Measurements from ENCODE around the gene SANBR. TPM values are rescaled to one million over a fixed set of nuclear protein-coding genes. Genes with fewer than 3 reads are reported as not detected.
A peak's percentile ranks its signal among the peaks of the same experiment; 100 is the strongest.

The SANBR gene
- polyA plus RNA-seq, 1 donor from 2014 or later = 77.1 TPM

GRCh38 chr2:61017556-61018317 is 47.9 kb upstream of the SANBR start, which contains the start of the genes PEX13 and PUS10:
PEX13 (plus strand) TSS chr2:61017720; CDS start chr2:61017760, 40 bp downstream.
PUS10 (minus strand) TSS chr2:61018255; CDS start chr2:61011890, 6,365 bp downstream.
- Histone ChIP-seq H3F3A (ENCODE audit: insufficient read depth, low read length, poor library complexity, severe bottlenecking) (no peaks in the 10 kb centered on the region), H3K9me2 (ENCODE audit: insufficient read depth, low read length) (no peaks in the 10 kb centered on the region), H3K4me2 (ENCODE audit: low read length) (peak within 1 kb of the TSS; percentile 97), H3K79me2 (replicated peaks; ENCODE audit: insufficient read depth, low read length) (peaks cover 46% of the 10 kb centered on the region), H3K36me3 (ENCODE audit: insufficient read depth, low read length) (no peaks in the 10 kb centered on the region), H3K4me3 (ENCODE audit: low read length) (peak within 1 kb of the TSS; percentile 85), H3K27me3 (ENCODE audit: insufficient read depth, low read depth, low read length) (no peaks in the 10 kb centered on the region), H2AFZ (ENCODE audit: low read depth, low read length) (peak within 1 kb of the TSS; percentile 84), H3K9me3 (ENCODE audit: low read length) (no peaks in the 10 kb centered on the region), H4K20me1 (ENCODE audit: insufficient read depth) (no peaks in the 10 kb centered on the region), H3K9ac (ENCODE audit: low read length) (peak within 1 kb of the TSS; percentile 81), H3K27ac (ENCODE audit: low read length) (peak within 1 kb of the TSS; percentile 87)
- TF ChIP-seq REST (IDR thresholded peaks at IDR 0.05; ENCODE audit: borderline replicate concordance) = peak; percentile 15
- peak; percentile 64 for TF ChIP-seq POLR2AphosphoS5 (IDR thresholded peaks at IDR 0.05)
- TF ChIP-seq MXI1 (conservative IDR thresholded peaks at IDR 0.05; ENCODE audit: poor library complexity, severe bottlenecking) = no peak

- Histone ChIP-seq H3K36me3 (ENCODE audit: insufficient read depth, low read length) (no peaks in the 10 kb centered on the region), H3K27ac (ENCODE audit: low read length) (peak overlapping the region; percentile 87), H3F3A (ENCODE audit: insufficient read depth, low read length, poor library complexity, severe bottlenecking) (no peaks in the 10 kb centered on the region), H3K9me3 (ENCODE audit: low read length) (no peaks in the 10 kb centered on the region), H3K27me3 (ENCODE audit: insufficient read depth, low read depth, low read length) (no peaks in the 10 kb centered on the region), H3K4me2 (ENCODE audit: low read length) (peak overlapping the region; percentile 85), H3K9ac (ENCODE audit: low read length) (peak overlapping the region; percentile 81), H3K79me2 (replicated peaks; ENCODE audit: insufficient read depth, low read length) (peaks cover 48% of the 10 kb centered on the region), H3K4me3 (ENCODE audit: low read length) (peak overlapping the region; percentile 85), H4K20me1 (ENCODE audit: insufficient read depth) (no peaks in the 10 kb centered on the region), H2AFZ (ENCODE audit: low read depth, low read length) (peak overlapping the region; percentile 84), H3K9me2 (ENCODE audit: insufficient read depth, low read length) (no peaks in the 10 kb centered on the region)
- no peak for TF ChIP-seq SMC3 (conservative IDR thresholded peaks at IDR 0.05; ENCODE audit: poor library complexity)
- no peak for TF ChIP-seq POLR2AphosphoS5 (IDR thresholded peaks at IDR 0.05)
- TF ChIP-seq EZH2 (IDR thresholded peaks at IDR 0.05; ENCODE audit: borderline replicate concordance, insufficient read depth, low read length, poor library complexity, severe bottlenecking) = no peak
- no peak for TF ChIP-seq REST (IDR thresholded peaks at IDR 0.05; ENCODE audit: borderline replicate concordance)
- no peak for TF ChIP-seq MXI1 (conservative IDR thresholded peaks at IDR 0.05; ENCODE audit: poor library complexity, severe bottlenecking)
- TF ChIP-seq CTCF (IDR thresholded peaks at IDR 0.05; ENCODE audit: poor library complexity, severe bottlenecking) = no peak
- no peak for TF ChIP-seq TAF1 (IDR thresholded peaks at IDR 0.05; ENCODE audit: low read depth)
Observed at GRCh38 chr2:61018318-61018755, 47.3 kb upstream of the SANBR start.
